Bronchial epithelial cell (primary cell): Measurements from ENCODE around the gene SP3. TPM values are rescaled to one million over a fixed set of nuclear protein-coding genes. Genes with fewer than 3 reads are reported as not detected.
"Not testable (repeated sequence)": the region's sequence is repeated elsewhere in the genome, so short reads cannot be mapped to it uniquely, and the experiment has no call there.

Experiments
- DNase-seq: peaks from one replicate; pipeline ENCODE4 v3.0.0-alpha.2; 2010; ENCODE audit warnings: low read depth
- FAIRE-seq: peaks from 2 replicates; lab custom pipeline; 2011; peaks lifted over from hg19 to GRCh38; lab: Jason Lieb, UNC
- H3K27me3 ChIP-seq: 2 replicates; pipeline ENCODE4 v1.5.1; 2011; ENCODE audit warnings: low read length; ENCODE audit not compliant: control insufficient read depth, insufficient read depth
- H3K36me3 ChIP-seq: 2 replicates; pipeline ENCODE4 v1.5.1; 2011; ENCODE audit warnings: low read length; ENCODE audit not compliant: control insufficient read depth, insufficient read depth
- H3K4me3 ChIP-seq: 2 replicates; pipeline ENCODE4 v1.5.1; 2011; ENCODE audit warnings: mild to moderate bottlenecking, low read depth, low read length, control low read depth
- CTCF ChIP-seq: IDR thresholded peaks from 2 replicates; pipeline ENCODE4 v1.5.1; 2011; ENCODE audit warnings: mild to moderate bottlenecking, moderate library complexity, low read length, control low read depth, inconsistent platforms; ENCODE audit not compliant: insufficient read depth, severe bottlenecking
- total RNA-seq: library from RNA; depleted of rRNA; stranded (reverse); fragments of >200 nt; gene quantifications from 2 replicates; pipeline ENCODE4 v1.2.1, GENCODE V29; 2014

Gene SP3
- total RNA-seq, 1 donor from 2014 or later, result 104 TPM

DNA sequence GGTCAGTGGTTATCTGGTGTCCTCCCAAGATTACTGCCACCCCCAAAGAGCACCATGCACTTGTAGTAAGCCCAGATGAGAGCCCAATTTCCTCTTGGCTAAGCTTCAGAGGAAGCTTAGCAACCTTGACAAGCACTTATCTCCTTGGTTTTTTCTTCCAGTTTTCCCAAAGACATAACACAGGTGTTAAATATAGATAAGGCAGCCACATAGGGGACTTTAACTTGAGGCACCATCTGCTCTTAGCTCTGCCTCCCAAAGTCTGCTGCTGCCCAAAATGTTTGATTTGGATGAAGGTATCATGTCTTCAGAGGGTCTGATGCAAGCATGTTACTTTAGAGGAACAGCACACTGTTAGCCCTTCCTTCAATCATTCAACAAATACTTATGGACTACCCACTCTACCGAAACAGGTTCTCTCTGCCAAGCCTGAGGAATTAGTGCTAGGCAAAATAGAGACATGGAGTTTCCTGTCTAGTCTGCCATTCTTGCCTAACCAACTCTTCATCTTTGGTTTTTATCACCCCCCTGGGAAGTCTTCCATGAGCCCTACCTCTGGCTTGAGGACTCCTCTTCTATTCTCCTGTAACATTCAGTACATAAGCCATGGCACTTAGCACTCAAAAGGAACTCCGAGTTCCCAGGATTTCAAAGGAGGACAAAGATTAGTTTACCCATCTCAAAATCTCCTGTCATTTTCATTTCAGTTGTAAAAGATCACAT lies 73.7 kb downstream of the SP3 start:
- Histone ChIP-seq H3K36me3 (no peaks in the 10 kb centered on the region), H3K4me3 (no peak overlapping the region), H3K27me3 (no peaks in the 10 kb centered on the region)
- DNase-seq, result no peak
- TF ChIP-seq CTCF, result no peak
- FAIRE-seq, result no peak

- not testable (repeated sequence) for H3K27me3 ChIP-seq, H3K36me3 ChIP-seq, DNase-seq, H3K4me3 ChIP-seq, FAIRE-seq
Measured at GRCh38 chr2:173889464-173889863, 75.7 kb downstream of the SP3 start.

- Histone ChIP-seq H3K27me3 (no peaks in the 10 kb centered on the region), H3K36me3 (no peaks in the 10 kb centered on the region), H3K4me3 (no peak overlapping the region)
- DNase-seq, result no peak
- no peak for TF ChIP-seq CTCF
- no peak for FAIRE-seq
Measured at GRCh38 chr2:173886613-173887012, 78.6 kb downstream of the SP3 start.

GRCh38 chr2:173884025-173884802 lies 81.0 kb downstream of the SP3 start:
- TF ChIP-seq CTCF, result peak; percentile 61
- Histone ChIP-seq H3K36me3 (no peaks in the 10 kb centered on the region), H3K27me3 (peaks cover 2% of the 10 kb centered on the region), H3K4me3 (no peak overlapping the region)
- FAIRE-seq, result no peak
- DNase-seq, result peak; percentile 33

- peak; percentile 59 for DNase-seq
- no peak for TF ChIP-seq CTCF
- H3K36me3 ChIP-seq, result no peaks in the 10 kb centered on the region
- H3K27me3 ChIP-seq, result peaks cover 2% of the 10 kb centered on the region
- H3K4me3 ChIP-seq, result no peak overlapping the region
- FAIRE-seq, result no peak
Measured at GRCh38 chr2:173881886-173882285, 83.3 kb downstream of the SP3 start.

DNA sequence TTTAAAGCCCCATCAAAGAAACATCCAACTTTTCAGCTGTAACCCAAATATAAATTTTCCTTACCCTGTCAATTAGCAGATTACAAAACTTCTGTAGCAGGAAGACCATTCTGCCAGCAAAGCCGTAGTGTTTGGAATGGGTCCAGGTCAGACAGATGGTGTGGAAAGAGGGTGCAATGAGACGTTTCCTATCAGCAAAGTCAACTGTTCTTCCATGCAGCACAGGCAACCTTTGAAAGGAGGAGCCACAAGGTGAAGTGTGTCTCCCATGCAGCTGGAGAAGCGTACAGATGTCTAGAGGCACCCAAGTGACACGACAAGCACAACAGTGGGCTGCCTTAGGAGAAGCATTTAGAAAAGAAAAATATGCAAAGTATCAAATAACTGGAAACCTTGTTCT lies 83.7 kb downstream of the SP3 start:
- no peaks in the 10 kb centered on the region for H3K36me3 ChIP-seq
- FAIRE-seq, result no peak
- TF ChIP-seq CTCF, result no peak
- no peak for DNase-seq
- H3K4me3 ChIP-seq, result no peak overlapping the region
- H3K27me3 ChIP-seq, result peaks cover 2% of the 10 kb centered on the region
